Tibial artery (tissue), 4 donors: Measurements from ENCODE around the gene ILK.

ENCODE experiments used
- DNase-seq, 2 donors: peaks; one replicate each; pipeline ENCODE4 v3.0.0-alpha.2; 2019
- H3K27ac ChIP-seq, 2 donors: fragments of 200-600 bp; sonication (generic) in 1 of 2; 1 replicate in 1 of 2; 2 replicates in 1 of 2; pipeline ENCODE4 v1.5.1; 2018 to 2019; ENCODE audit warnings: mild to moderate bottlenecking in 1 of 2
- H3K27me3 ChIP-seq, 2 donors: fragments of 200-600 bp; sonication (generic) in 1 of 2; one replicate each; pipeline versions ENCODE4 v1.5.1 to v1.6.0; 2016 to 2019
- H3K36me3 ChIP-seq, 3 donors: fragments of 200-600 bp; sonication (generic) in 2 of 3; one replicate each; pipeline ENCODE4 v1.5.1; 2016 to 2019; ENCODE audit warnings: mild to moderate bottlenecking in 2 of 3
- H3K4me1 ChIP-seq, 4 donors: fragments of 200-600 bp; sonication (generic) in 2 of 4; 1 replicate in 3 of 4; 2 replicates in 1 of 4; pipeline ENCODE4 v1.5.1; 2016 to 2019
- H3K4me3 ChIP-seq, 2 donors: fragments of 200-600 bp; sonication (generic) in 1 of 2; 1 replicate in 1 of 2; 2 replicates in 1 of 2; pipeline ENCODE4 v1.5.1; 2018 to 2019; ENCODE audit warnings: mild to moderate bottlenecking in 2 of 2
- H3K9me3 ChIP-seq, 3 donors: fragments of 200-600 bp; sonication (generic) in 1 of 3; one replicate each; pipeline ENCODE4 v1.5.1; 2016 to 2019
- intact Hi-C: fragments of 100-400 bp; cut with DNase I; formaldehyde crosslinking; loops from one replicate; pipeline ENCODE4 v1.15.0; 2023; ENCODE audit warnings: low total_unique reads
- TF ChIP-seq, protein P1 (sequence below), 2 experiments: fragments of 200-600 bp in 1 of 2; fragments of 450-650 bp in 1 of 2; IDR thresholded peaks; one replicate each; pipeline ENCODE4 v1.5.1; 2017 to 2019; ENCODE audit warnings: antibody characterized with exemption in 2 of 2, mild to moderate bottlenecking in 1 of 2, moderate library complexity in 1 of 2

The ILK gene

DNA sequence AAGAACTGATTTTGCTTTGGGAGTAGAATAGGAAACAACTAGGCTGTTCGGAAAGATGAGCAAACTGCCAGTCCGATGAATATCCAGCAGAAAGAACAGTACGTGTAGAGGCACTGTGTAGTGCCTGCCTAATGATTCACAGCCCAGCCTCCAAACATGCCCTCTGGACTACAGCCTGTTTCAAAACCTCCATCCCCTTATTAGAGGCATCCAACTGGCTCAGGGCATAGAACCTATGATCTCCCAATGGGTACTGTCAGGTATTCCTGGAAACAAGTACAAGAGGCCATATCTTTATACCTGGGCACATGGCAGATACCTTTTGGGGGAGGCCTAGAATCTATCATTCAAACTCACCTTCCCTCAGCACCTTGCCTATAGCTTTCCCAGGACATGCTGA lies 5.0 kb upstream of the ILK start:
- H3K36me3 ChIP-seq = peaks cover 25 to 64% (median 38%) of the 10 kb centered on the region in 3 donors
- H3K4me3 ChIP-seq = no peak overlapping the region
- H3K27ac ChIP-seq = peak overlapping the region; percentile 56 to 78
- intact Hi-C loops = no loop called here
- no peaks in the 10 kb centered on the region for H3K27me3 ChIP-seq
- TF ChIP-seq, protein P1, sequence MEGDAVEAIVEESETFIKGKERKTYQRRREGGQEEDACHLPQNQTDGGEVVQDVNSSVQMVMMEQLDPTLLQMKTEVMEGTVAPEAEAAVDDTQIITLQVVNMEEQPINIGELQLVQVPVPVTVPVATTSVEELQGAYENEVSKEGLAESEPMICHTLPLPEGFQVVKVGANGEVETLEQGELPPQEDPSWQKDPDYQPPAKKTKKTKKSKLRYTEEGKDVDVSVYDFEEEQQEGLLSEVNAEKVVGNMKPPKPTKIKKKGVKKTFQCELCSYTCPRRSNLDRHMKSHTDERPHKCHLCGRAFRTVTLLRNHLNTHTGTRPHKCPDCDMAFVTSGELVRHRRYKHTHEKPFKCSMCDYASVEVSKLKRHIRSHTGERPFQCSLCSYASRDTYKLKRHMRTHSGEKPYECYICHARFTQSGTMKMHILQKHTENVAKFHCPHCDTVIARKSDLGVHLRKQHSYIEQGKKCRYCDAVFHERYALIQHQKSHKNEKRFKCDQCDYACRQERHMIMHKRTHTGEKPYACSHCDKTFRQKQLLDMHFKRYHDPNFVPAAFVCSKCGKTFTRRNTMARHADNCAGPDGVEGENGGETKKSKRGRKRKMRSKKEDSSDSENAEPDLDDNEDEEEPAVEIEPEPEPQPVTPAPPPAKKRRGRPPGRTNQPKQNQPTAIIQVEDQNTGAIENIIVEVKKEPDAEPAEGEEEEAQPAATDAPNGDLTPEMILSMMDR (IDR thresholded peaks at IDR 0.05) = no peak
- DNase-seq = no peak
- peaks cover 0 to 81% (median 54%) of the 10 kb centered on the region in 4 donors for H3K4me1 ChIP-seq
- H3K9me3 ChIP-seq = no peaks in the 10 kb centered on the region

DNA sequence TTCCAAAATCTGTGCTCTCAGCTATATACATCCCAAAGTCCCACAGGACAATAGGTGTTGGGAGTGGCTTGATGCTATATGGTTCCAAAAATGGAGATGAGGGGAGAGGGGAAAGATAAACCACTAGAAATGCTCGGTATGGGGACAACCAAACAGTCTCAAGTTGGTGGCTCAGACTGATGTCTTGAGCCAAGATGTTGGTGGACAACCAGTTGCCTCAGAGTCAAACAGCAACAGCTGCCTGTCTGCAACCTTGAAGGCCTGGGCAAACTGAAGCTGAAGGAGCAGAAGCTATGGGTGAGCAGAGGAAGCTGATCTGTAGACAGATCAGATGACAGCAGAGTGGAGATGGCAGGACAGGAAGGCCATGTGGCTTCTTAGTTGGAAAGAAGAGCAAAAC lies 4.1 kb upstream of the ILK start:
- intact Hi-C loops = no loop called here
- Histone ChIP-seq H3K36me3 (peaks cover 25 to 57% (median 33%) of the 10 kb centered on the region in 3 donors), H3K27ac (peak overlapping the region; percentile 56 to 78), H3K4me3 (no peak overlapping the region), H3K27me3 (no peaks in the 10 kb centered on the region), H3K9me3 (no peaks in the 10 kb centered on the region), H3K4me1 (peaks cover 0 to 76% (median 51%) of the 10 kb centered on the region in 4 donors)
- TF ChIP-seq, protein P1 (IDR thresholded peaks at IDR 0.05) = no peak
- no peak for DNase-seq

DNA sequence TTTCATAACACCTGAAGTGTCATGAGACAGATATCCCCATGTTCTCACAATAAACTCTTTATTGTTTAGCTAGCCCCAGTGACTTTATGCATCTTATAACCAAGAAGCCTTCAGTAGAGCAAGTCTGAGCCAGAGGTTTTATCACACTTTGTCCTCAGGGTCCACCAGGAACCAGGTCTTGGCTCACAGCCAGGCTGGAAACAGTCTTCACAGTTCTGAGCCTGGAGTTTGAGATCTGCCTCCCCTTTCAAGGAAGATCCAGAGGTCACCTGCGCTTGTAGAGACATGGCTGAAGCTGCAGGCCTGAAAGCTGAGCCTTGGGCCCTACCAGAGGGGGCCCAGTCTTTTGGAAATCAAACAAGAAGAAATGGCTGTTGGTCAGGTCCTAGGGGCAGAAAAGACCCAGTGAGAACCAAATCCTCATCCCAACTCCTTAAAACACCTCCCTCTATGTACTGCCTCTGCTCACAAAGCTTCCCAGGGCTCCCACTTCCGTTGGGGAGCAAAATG lies 3.6 kb upstream of the ILK start:
- TF ChIP-seq, protein P1 (IDR thresholded peaks at IDR 0.05) = no peak
- Histone ChIP-seq H3K9me3 (no peaks in the 10 kb centered on the region), H3K27me3 (no peaks in the 10 kb centered on the region), H3K27ac (peak overlapping the region; percentile 56 to 78), H3K4me1 (peaks cover 0 to 74% (median 50%) of the 10 kb centered on the region in 4 donors), H3K4me3 (no peak overlapping the region), H3K36me3 (peaks cover 25 to 53% (median 30%) of the 10 kb centered on the region in 3 donors)
- intact Hi-C loops = no loop called here
- no peak for DNase-seq

DNA sequence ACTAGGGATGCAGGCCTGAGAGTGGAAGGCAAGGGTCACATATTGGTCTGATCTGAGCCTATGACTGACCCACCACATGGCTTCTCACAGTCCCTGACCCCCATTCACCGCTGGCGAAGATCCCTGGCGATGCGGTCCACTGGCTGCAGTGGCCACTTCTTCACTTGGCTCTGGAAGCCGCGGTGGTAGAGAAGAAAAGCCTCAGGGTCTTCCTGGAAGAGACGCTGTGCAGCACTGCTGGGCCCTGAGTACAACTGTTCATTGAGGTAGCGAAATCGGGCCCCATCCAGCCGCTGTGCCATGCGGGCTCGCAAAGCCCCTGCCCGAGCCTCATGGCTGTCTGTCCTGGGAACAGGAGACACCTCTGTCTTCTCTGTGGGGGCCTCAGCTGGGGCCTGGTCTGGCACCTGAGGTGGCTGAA lies 2.5 kb upstream of the ILK start:
- peak in 1 of 2 donors; percentile 63 for DNase-seq
- H3K36me3 ChIP-seq = peaks cover 25 to 53% (median 30%) of the 10 kb centered on the region in 3 donors
- TF ChIP-seq, protein P1 (IDR thresholded peaks at IDR 0.05) = no peak
- intact Hi-C loops = no loop called here
- H3K27ac ChIP-seq = no peak overlapping the region
- H3K4me1 ChIP-seq = peaks cover 1 to 71% (median 54%) of the 10 kb centered on the region in 4 donors
- no peaks in the 10 kb centered on the region for H3K9me3 ChIP-seq
- no peaks in the 10 kb centered on the region for H3K27me3 ChIP-seq
- H3K4me3 ChIP-seq = no peak overlapping the region

DNA sequence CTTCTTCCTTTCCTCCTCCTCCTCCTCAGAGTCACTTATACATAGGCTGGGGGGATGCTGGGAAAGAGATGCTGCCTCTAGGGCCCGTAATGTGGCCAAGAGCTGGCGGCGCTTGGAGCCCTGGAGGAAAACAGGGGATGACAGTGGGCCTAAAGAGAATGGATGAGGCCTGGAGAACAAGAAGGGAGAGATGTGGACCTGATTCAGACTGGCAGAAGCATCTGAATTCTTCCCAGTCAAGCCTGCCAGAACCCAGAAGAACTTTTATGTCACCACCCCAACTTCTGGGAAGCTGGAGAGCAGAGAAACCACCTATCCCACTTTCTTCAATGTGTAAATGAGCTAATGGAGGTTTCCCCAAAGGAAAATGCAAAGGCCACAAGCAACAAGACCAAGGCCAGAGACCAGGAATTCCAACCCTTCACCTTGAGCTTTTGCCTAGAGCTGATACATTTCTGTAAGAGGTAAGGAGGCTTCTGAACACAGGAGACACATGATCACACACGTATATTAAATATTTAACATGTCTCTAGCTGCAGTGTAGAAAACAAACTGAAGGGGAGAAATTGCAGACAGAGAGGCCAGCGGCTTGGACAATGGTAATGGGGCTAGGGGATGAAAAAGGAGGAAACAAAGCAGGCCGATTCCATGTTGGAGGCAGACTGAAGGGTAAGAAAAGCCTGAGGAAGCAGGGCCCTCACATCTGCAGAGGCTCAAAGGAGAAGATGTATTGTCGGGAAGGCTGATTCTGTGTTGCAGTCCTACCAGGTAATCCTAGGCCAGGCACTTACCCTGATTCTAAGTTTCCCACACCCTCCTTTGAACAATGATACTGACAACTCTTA lies 1.3 kb upstream of the ILK start:
- TF ChIP-seq, protein P1 (IDR thresholded peaks at IDR 0.05) = no peak
- Histone ChIP-seq H3K9me3 (no peaks in the 10 kb centered on the region), H3K27ac (peak overlapping the region; percentile 93 to 98), H3K4me3 (peak overlapping the region; percentile 83 to 96), H3K27me3 (no peaks in the 10 kb centered on the region), H3K36me3 (peaks cover 25 to 41% (median 30%) of the 10 kb centered on the region in 3 donors), H3K4me1 (peaks cover 4 to 71% (median 56%) of the 10 kb centered on the region in 4 donors)
- no peak for DNase-seq
- intact Hi-C loops = no loop called here
